Measurements from ENCODE around the gene TEX26. TPM values are rescaled to one million over a fixed set of nuclear protein-coding genes. Genes with fewer than 3 reads are reported as not detected.
"Not testable (repeated sequence)": the region's sequence is repeated elsewhere in the genome, so short reads cannot be mapped to it uniquely, and the experiment has no call there.

TEX26 gene
- polyA plus RNA-seq, 1 experiment = not detected

- Histone ChIP-seq H3K4me3 (ENCODE audit: low read depth, low read length) (no peak overlapping the region), H3K36me3 (ENCODE audit: control insufficient read depth, insufficient read depth, low read length) (no peaks in the 10 kb centered on the region), H3K27me3 (ENCODE audit: control insufficient read depth, insufficient read depth, low read length) (peaks cover 4% of the 10 kb centered on the region; the same call in 1 of the 2 replicates)
- DNase-seq (ENCODE audit: low read depth) = no peak
- ChIA-PET POLR2A (no interaction called here), CTCF (no interaction called here)
- no peak for TF ChIP-seq CTCF (IDR thresholded peaks at IDR 0.05; ENCODE audit: insufficient read depth, low read depth, low read length)
Observed at GRCh38 chr13:30926781-30927180, 5.7 kb upstream of the TEX26 start.

GRCh38 chr13:30927188-30927587 lies 5.3 kb upstream of the TEX26 start:
- H3K27me3 ChIP-seq (ENCODE audit: control insufficient read depth, insufficient read depth, low read length); DNase-seq (ENCODE audit: low read depth); POLR2A ChIA-PET; H3K36me3 ChIP-seq (ENCODE audit: control insufficient read depth, insufficient read depth, low read length); CTCF ChIA-PET; H3K4me3 ChIP-seq (ENCODE audit: low read depth, low read length): not testable (repeated sequence)

GRCh38 chr13:30927595-30927994 lies 4.9 kb upstream of the TEX26 start:
- no peak for TF ChIP-seq CTCF (IDR thresholded peaks at IDR 0.05; ENCODE audit: insufficient read depth, low read depth, low read length)
- ChIA-PET POLR2A (no interaction called here), CTCF (no interaction called here)
- peaks cover 4% of the 10 kb centered on the region; the same call in 1 of the 2 replicates for H3K27me3 ChIP-seq (ENCODE audit: control insufficient read depth, insufficient read depth, low read length)
- H3K4me3 ChIP-seq (ENCODE audit: low read depth, low read length) = no peak overlapping the region
- no peaks in the 10 kb centered on the region for H3K36me3 ChIP-seq (ENCODE audit: control insufficient read depth, insufficient read depth, low read length)
- no peak for DNase-seq (ENCODE audit: low read depth)

GRCh38 chr13:30928978-30929377 lies 3.5 kb upstream of the TEX26 start:
- H3K4me3 ChIP-seq (ENCODE audit: low read depth, low read length) = no peak overlapping the region
- H3K27me3 ChIP-seq (ENCODE audit: control insufficient read depth, insufficient read depth, low read length) = peaks cover 4% of the 10 kb centered on the region; the same call in 1 of the 2 replicates
- DNase-seq (ENCODE audit: low read depth) = no peak
- TF ChIP-seq CTCF (IDR thresholded peaks at IDR 0.05; ENCODE audit: insufficient read depth, low read depth, low read length) = no peak
- CTCF ChIA-PET = interaction anchor here (1.2 kb wide), 1 partner anchor 41 kb away, joined by 3 read pairs; no protein-coding TSS in a partner anchor
- POLR2A ChIA-PET = no interaction called here
- no peaks in the 10 kb centered on the region for H3K36me3 ChIP-seq (ENCODE audit: control insufficient read depth, insufficient read depth, low read length)

- no peak for DNase-seq (ENCODE audit: low read depth)
- CTCF ChIA-PET = interaction anchor here (1.3 kb wide), 1 partner anchor 14 kb away, joined by 5 read pairs; no protein-coding TSS in a partner anchor
- H3K27me3 ChIP-seq (ENCODE audit: control insufficient read depth, insufficient read depth, low read length) = peaks cover 13% of the 10 kb centered on the region
- H3K36me3 ChIP-seq (ENCODE audit: control insufficient read depth, insufficient read depth, low read length) = no peaks in the 10 kb centered on the region
- TF ChIP-seq CTCF (IDR thresholded peaks at IDR 0.05; ENCODE audit: insufficient read depth, low read depth, low read length) = no peak
- no peak overlapping the region for H3K4me3 ChIP-seq (ENCODE audit: low read depth, low read length)
- POLR2A ChIA-PET = no interaction called here
Observed at GRCh38 chr13:30933354-30933670, 856 bp downstream of the TEX26 start.

GRCh38 chr13:30934381-30934780 lies 1.9 kb downstream of the TEX26 start:
- 0 out of 2 replicates have a peak, but pooled peaks have one; percentile 3 for TF ChIP-seq CTCF (IDR thresholded peaks at IDR 0.05; ENCODE audit: insufficient read depth, low read depth, low read length)
- POLR2A ChIA-PET = no interaction called here
- H3K4me3 ChIP-seq (ENCODE audit: low read depth, low read length) = no peak overlapping the region
- CTCF ChIA-PET = no interaction called here
- H3K27me3 ChIP-seq (ENCODE audit: control insufficient read depth, insufficient read depth, low read length) = peaks cover 13% of the 10 kb centered on the region
- no peaks in the 10 kb centered on the region for H3K36me3 ChIP-seq (ENCODE audit: control insufficient read depth, insufficient read depth, low read length)
- DNase-seq (ENCODE audit: low read depth) = no peak

All from BJ (cell line).